NT2/D1 (cell line): ENCODE results near the gene EML1.

Experiments
- SUZ12 ChIP-seq: IDR thresholded peaks from 2 replicates; pipeline ENCODE4 v1.6.1; 2011; ENCODE audit not compliant: insufficient read length, insufficient read depth; ENCODE audit errors: extremely low read depth
- YY1 ChIP-seq: IDR thresholded peaks from 2 replicates; pipeline ENCODE4 v1.6.1; 2011; ENCODE audit not compliant: insufficient read length, insufficient read depth

GRCh38 chr14:99752486-99753121 lies 40.6 kb upstream of the EML1 start:
- no peak for TF ChIP-seq YY1
- no peak for TF ChIP-seq SUZ12
